ENCODE results near the gene DEF6. TPM values are rescaled to one million over a fixed set of nuclear protein-coding genes. Genes with fewer than 3 reads are reported as not detected.
"Not testable (repeated sequence)": the region's sequence is repeated elsewhere in the genome, so short reads cannot be mapped to it uniquely, and the experiment has no call there.

The DEF6 gene
- total and polyA plus RNA-seq, 8 donors = 6.4 to 21.9 (median 8.5) TPM

- H3K4me3 ChIP-seq = peak overlapping the region in 1 of 2 donors; percentile 22
- H3K27ac ChIP-seq = peak overlapping the region; percentile 59 to 94
- ATAC-seq (peak; percentile 74), DNase-seq (peak in 2 of 4 donors; percentile 67 to 85)
- no peaks in the 10 kb centered on the region for H3K36me3 ChIP-seq
- peaks cover 2 to 70% of the 10 kb centered on the region in 2 donors for H3K4me1 ChIP-seq
- H3K27me3 ChIP-seq = no peaks in the 10 kb centered on the region
- TF ChIP-seq, protein P1, sequence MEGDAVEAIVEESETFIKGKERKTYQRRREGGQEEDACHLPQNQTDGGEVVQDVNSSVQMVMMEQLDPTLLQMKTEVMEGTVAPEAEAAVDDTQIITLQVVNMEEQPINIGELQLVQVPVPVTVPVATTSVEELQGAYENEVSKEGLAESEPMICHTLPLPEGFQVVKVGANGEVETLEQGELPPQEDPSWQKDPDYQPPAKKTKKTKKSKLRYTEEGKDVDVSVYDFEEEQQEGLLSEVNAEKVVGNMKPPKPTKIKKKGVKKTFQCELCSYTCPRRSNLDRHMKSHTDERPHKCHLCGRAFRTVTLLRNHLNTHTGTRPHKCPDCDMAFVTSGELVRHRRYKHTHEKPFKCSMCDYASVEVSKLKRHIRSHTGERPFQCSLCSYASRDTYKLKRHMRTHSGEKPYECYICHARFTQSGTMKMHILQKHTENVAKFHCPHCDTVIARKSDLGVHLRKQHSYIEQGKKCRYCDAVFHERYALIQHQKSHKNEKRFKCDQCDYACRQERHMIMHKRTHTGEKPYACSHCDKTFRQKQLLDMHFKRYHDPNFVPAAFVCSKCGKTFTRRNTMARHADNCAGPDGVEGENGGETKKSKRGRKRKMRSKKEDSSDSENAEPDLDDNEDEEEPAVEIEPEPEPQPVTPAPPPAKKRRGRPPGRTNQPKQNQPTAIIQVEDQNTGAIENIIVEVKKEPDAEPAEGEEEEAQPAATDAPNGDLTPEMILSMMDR (IDR thresholded peaks at IDR 0.05) = no peak
- H3K9me3 ChIP-seq = no peaks in the 10 kb centered on the region
- intact Hi-C loops (cut with DNase I) = no loop called here
Observed at GRCh38 chr6:35302604-35303241, 5.1 kb downstream of the DEF6 start.

DNA sequence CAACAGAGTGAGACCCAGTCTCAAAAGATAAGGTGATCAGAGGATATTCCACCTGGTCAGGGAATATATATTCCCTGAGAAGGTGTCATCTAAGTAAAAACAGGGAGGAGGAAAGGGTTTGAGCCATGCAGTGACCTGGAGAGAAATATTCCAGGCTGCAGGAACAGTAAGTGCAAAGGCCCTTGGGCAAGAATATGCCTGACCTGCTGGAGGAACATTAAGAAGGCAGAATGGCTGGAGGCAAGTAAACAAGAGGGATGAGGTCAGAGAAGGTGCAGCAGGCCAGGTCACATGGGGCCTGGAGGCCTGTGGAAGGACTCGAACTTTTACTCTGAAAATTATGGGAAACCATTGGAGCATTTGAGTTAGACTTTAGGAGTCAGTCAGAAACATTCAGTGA lies 6.7 kb downstream of the DEF6 start:
- intact Hi-C loops (cut with DNase I) = no loop called here
- no peaks in the 10 kb centered on the region for H3K27me3 ChIP-seq
- TF ChIP-seq, protein P1 (IDR thresholded peaks at IDR 0.05) = no peak
- ATAC-seq (no peak), DNase-seq (no peak)
- H3K9me3 ChIP-seq = no peaks in the 10 kb centered on the region
- peaks cover 0 to 54% of the 10 kb centered on the region in 2 donors for H3K4me1 ChIP-seq
- no peak overlapping the region for H3K27ac ChIP-seq
- no peak overlapping the region for H3K4me3 ChIP-seq
- H3K36me3 ChIP-seq = no peaks in the 10 kb centered on the region

DNA sequence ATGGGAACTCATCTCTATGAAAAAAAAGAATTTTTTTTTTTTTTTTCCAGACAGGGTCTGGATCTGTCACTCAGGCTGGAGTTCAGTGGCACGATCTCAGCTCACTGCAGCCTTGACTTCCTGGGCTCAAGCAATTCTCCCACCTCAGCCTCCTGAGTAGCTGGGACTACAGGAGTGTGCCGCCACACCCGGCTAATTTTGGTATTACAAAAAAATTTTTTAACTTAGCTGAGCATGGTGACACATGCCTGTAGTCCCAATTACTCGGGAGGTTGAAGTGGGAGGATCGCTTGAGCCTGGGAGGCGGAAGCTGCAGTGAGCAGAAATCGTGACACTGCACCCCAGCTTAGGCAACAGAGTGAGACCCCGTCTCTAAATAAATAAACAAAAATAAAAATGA lies 7.5 kb downstream of the DEF6 start:
- H3K27ac ChIP-seq = no peak overlapping the region
- H3K27me3 ChIP-seq = no peaks in the 10 kb centered on the region
- intact Hi-C loops (cut with DNase I) = no loop called here
- H3K4me1 ChIP-seq = peaks cover 0 to 47% of the 10 kb centered on the region in 2 donors
- DNase-seq = no peak
- H3K4me3 ChIP-seq = no peak overlapping the region
- ATAC-seq = no peak
- TF ChIP-seq, protein P1 (IDR thresholded peaks at IDR 0.05) = no peak
- no peaks in the 10 kb centered on the region for H3K36me3 ChIP-seq
- no peaks in the 10 kb centered on the region for H3K9me3 ChIP-seq

DNA sequence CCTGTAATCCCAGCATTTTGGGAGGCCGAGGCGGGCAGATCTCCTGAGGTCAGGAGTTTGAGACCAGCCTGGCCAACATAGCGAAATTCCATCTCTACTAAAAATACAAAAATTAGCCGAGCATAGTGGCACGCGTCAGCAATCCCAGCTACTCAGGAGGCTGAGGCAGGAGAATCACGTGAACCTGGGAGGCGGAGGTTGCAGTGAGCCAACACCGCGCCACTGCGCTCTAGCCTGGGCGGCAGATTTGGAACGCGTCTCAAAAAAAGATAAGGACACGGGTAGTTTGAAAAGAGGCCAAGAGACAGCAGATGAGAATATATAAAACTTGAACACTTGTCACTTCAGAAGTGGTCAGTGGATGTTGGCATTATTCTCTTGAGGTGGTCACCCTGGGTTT lies 9.5 kb downstream of the DEF6 start:
- H3K36me3 ChIP-seq; ATAC-seq; intact Hi-C loops (cut with DNase I); H3K27me3 ChIP-seq; H3K4me3 ChIP-seq; DNase-seq; H3K9me3 ChIP-seq; H3K27ac ChIP-seq: not testable (repeated sequence)
- H3K4me1 ChIP-seq = peaks cover 0 to 47% of the 10 kb centered on the region in 2 donors

DNA sequence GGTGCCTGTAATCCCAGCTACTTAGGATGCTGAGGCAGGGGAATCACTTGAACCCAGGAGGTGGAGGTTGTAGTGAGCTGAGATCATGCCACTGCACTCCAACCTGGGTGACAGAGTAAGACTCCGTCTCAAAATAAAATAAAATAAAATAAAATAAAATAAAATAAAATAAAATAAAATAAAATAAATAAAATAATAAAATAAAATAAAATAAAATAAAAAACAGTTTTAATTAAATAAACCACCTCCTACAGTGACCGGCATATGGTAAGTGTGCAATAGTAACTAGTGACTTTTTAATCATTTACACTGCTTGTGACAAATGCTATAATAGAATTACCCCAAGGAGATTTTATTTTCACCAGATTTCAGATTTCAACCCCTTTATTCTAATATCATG lies 10.9 kb downstream of the DEF6 start:
- H3K27ac ChIP-seq; intact Hi-C loops (cut with DNase I); H3K27me3 ChIP-seq; H3K9me3 ChIP-seq; H3K36me3 ChIP-seq; ATAC-seq; DNase-seq; H3K4me3 ChIP-seq: not testable (repeated sequence)
- peaks cover 0 to 49% of the 10 kb centered on the region in 2 donors for H3K4me1 ChIP-seq

- Histone ChIP-seq H3K4me1 (peaks cover 0 to 42% of the 10 kb centered on the region in 2 donors), H3K36me3 (no peaks in the 10 kb centered on the region), H3K27me3 (no peaks in the 10 kb centered on the region), H3K27ac (peak overlapping the region in 1 of 2 donors; percentile 87), H3K4me3 (no peak overlapping the region), H3K9me3 (no peaks in the 10 kb centered on the region)
- no peak for DNase-seq
- TF ChIP-seq, protein P1 (IDR thresholded peaks at IDR 0.05) = no peak
- intact Hi-C loops (cut with DNase I) = no loop called here
- ATAC-seq = no peak
Observed at GRCh38 chr6:35309611-35310264, 12.1 kb downstream of the DEF6 start.

Measured in left lung (tissue), 10 donors.